Putamen (tissue), 1 donor: ENCODE results near the gene AXDND1.
"Not testable (repeated sequence)": the region's sequence is repeated elsewhere in the genome, so short reads cannot be mapped to it uniquely, and the experiment has no call there.

Experiments
- DNase-seq: peaks from one replicate; pipeline ENCODE4 v3.0.0-alpha.2; 2016; ENCODE audit warnings: low spot score

AXDND1 gene

DNA sequence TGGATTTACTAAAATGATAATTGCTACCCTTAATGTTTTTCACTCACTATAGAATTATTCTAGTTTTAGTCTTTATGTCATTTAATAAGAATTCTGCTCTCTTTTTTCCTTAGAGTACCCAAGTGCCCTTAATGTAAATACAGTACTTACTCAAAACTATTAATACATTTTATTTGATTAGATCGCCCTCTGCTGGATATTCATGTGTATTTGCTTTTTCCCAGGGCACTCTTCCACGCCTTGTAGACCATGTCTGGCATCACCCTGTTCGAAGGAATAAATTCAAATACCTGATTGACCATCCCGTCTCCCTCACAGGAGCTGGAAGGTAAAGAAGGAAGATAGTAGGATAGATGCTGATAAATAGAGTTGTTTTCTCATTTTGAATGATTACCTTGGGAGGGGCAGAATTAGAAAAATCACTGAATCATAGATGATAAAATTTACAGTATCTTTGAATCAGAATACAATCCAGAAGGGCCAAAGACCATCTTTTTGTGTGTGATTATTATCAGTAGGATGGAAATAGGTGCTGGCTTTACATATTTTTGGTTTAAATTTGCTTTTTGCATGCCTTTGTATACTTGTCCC, 4.1 kb downstream of the AXDND1 start:
- peak; percentile 45 for DNase-seq

- DNase-seq = no peak
These were observed 6.4 kb downstream of the AXDND1 start for GRCh38 chr1:179372160-179372559.

DNA sequence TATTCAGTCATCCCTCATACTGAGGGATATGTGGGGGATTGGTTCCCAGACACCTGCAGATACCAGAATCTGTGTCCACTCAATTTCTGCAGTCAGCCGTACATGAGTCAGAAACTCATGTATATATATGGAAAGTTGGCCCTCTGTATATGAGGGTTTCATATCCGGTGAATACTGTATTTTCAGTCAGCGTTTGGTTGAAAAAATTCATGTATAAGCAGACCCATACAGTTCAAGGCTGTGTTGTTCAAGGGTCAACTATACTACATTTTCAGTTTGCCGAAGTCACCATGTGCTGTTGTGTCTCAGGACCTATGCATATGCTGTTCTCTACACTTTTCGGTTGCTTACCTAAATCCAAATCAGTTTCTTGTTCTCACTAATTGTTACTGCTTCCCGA, 10.5 kb downstream of the AXDND1 start:
- DNase-seq = no peak

- DNase-seq = no peak
These were observed 14.5 kb downstream of the AXDND1 start for GRCh38 chr1:179380299-179380698.

DNA sequence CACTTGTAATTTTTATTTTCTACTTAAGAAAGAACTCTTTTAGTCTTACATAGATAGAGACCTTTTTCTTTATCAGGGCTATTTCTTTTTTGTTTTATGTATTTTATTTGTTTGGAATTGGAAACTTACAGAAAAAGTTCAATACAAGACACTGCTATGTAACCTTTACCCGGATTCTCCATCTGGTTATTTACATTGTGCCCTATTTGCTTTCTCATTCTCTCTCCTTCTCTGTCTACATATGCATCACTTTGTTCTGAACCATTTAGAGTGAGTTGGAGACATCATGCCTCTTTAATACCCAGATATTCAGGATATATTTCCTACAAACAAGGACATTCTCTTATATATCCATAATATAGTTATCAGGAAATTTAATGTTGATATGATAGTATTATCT, 18.3 kb downstream of the AXDND1 start:
- DNase-seq = no peak

- DNase-seq = no peak
These were observed 19.7 kb downstream of the AXDND1 start for GRCh38 chr1:179385510-179385909.

- no peak for DNase-seq
These were observed 27.9 kb downstream of the AXDND1 start for GRCh38 chr1:179393721-179394120.

DNA sequence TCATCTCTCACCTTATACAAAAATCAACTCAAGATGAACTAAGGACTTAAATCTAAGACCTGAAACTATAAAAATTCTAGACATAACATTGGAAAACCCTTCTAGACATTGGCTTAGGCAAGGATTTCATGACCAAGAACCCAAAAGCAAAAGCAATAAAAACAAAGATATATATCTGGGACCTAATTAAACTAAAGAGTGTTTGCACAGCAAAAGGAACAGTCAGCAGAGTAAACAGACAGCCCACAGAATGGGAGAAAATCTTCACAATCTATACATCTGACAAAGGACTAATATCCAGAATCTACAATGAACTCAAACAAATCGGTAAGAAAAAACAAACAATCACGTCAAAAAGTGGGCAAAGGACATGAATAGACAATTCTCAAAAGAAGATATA, 33.6 kb downstream of the AXDND1 start:
- DNase-seq = not testable (repeated sequence)

GRCh38 chr1:179417760-179418159, 52.0 kb downstream of the AXDND1 start:
- DNase-seq = not testable (repeated sequence)

DNA sequence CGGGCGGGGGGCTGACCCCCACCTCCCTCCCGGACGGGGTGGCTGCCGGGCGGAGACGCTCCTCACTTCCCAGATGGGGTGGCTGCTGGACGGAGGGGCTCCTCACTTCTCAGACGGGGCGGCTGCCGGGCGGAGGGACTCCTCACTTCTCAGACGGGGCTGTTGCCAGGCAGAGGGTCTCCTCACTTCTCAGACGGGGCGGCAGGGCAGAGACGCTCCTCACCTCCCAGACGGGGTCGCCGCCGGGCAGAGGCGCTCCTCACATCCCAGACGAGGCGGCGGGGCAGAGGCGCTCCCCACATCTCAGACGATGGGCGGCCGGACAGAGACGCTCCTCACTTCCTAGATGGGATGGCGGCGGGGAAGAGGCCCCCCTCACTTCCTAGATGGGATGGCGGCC, 52.9 kb downstream of the AXDND1 start:
- not testable (repeated sequence) for DNase-seq

DNA sequence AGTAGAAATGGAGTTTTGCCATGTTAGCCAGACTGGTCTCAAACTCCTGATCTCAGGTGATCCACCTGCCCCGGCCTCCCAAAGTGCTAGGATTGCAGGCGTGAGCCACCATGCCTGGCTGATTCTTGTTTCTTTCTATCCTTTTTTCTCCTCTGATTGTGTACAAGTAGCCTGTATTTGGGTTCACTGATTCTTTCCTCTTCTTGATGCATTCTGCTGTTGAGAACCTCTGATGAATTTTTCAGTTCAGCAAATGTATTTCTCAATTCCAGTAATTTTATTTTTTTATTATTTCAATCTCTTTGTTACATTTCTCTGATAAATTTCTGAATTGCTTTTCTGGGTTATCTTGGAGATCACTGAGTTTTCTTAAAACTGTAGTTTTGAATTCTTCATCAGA, 58.8 kb downstream of the AXDND1 start:
- DNase-seq = no peak

- no peak for DNase-seq
These were observed 59.4 kb downstream of the AXDND1 start for GRCh38 chr1:179425186-179425585.

GRCh38 chr1:179437171-179437570, 71.4 kb downstream of the AXDND1 start:
- DNase-seq = no peak

- not testable (repeated sequence) for DNase-seq
These were observed 73.9 kb downstream of the AXDND1 start for GRCh38 chr1:179439646-179440045.

DNA sequence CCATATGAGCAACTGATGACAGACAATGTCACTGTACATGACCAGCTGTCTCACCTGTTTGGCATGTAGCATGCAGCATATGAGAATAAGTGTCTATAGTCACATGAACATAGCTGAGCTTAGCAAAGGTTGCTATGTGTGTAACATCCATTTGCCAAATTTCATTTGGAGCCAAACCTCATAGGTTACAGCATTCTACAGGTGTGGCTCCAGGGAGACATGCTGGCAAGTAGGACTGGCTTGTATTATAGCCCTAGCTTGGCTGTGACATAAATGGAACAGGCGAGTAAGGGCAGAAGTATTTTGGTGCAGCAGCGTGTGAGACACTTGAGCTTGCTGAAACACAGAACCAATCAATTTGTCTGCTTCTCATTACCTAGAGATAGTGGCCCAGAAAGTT, 74.5 kb downstream of the AXDND1 start:
- DNase-seq = not testable (repeated sequence)

GRCh38 chr1:179440971-179441370, 75.2 kb downstream of the AXDND1 start:
- DNase-seq = no peak

GRCh38 chr1:179441501-179441900, 75.7 kb downstream of the AXDND1 start:
- no peak for DNase-seq

DNA sequence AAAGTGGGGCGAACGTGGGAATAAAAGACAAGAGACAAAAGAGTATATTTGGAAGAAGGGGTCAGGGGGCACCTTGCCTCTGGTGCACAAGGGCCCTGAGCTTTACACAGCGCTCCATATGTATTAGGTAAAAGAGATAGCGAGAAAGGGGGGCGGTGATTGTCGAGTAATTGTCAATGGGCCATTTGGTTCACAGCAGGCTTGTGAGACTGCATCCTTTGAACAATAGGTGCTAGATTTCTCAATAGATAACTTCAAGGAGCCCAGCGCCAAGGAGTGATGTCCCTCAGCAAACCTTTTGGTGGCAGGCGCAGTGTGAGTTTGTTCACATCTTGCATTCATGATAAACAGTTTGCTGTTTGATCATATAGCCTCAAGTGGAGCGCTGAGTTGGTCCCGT, 77.1 kb downstream of the AXDND1 start:
- DNase-seq = not testable (repeated sequence)

- DNase-seq = no peak
These were observed 79.8 kb downstream of the AXDND1 start for GRCh38 chr1:179445593-179445992.

DNA sequence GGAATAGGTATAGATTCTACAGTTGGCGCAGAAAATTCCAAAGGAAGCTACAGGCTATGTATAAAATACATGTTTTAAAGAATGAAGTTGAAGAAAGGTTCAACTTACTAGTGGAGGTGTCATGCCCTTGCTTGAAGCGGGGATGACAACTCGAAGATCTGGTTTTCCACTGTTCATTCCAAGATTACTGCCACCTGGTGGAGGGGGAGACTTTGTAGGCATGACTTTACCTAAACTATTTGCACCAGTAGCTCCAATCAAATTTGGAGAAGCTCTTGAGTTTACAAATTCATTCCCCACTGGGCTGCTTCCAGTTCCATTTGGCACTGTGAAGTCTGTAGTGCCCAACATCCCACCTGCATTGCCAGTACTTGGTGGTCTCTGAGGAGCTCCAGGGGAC, 81.7 kb downstream of the AXDND1 start:
- no peak for DNase-seq

DNA sequence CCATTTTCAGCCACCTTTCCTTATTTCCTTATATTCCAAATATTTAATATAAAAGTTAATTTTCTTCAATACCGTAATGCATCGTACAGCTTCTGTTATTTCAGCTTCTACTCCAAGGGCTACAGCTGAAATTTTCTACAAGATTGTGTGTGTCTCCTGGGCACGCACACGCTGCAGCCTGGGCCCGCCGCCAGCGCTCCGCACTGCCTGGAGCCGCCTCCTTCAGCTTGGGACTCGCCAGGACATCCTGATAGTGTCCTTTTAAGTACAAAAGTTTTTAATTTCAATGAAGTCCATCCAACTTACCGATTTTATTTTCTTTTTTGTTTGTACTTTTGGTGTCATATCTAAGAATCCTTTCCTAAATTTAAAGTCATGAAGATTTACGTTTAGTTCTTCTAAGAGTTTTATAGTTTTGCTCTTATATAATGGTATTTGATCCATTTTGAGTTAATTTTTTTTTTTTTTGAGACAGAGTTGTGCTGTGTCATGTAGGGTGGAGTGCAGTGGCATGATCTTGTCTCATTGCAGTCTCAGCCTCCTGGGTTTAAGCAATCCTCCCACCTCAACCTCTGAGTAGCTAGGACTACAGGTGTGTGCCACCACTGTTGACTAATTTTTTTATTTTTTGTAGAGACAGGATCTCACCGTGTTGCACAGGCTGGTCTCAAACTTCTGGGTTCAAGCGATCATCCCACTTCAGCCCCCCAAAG, 82.8 kb downstream of the AXDND1 start:
- DNase-seq = no peak

DNA sequence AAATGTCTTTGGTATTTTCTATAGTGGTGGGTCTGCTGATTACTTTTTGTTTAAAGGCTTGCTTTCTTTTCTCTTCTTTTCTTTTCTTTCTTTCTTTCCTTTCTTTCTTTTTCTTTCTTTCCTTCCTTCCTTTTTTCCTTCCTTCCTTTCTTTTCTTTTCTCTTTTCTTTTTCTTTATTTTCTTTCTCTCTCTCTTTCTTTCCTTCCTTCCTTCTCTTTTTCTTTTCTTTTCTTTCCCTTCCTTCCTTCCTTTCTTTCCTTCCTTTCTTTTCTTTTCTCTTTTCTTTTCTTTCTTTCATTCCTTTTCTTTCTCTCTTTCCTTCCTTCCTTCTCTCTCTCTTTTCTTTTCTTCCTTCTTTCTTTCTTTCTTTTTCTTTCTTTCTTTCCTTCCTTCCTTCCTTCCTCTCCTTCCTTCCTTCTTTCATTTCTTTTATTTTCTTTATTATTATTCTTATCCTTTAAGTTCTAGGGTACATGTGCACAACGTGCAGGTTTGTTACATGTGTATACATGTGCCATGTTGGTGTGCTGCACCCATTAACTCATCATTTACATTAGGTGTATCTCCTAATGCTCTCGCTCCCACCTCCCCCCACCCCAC, 93.9 kb downstream of the AXDND1 start:
- not testable (repeated sequence) for DNase-seq

- not testable (repeated sequence) for DNase-seq
These were observed 99.9 kb downstream of the AXDND1 start for GRCh38 chr1:179465661-179466060.

DNA sequence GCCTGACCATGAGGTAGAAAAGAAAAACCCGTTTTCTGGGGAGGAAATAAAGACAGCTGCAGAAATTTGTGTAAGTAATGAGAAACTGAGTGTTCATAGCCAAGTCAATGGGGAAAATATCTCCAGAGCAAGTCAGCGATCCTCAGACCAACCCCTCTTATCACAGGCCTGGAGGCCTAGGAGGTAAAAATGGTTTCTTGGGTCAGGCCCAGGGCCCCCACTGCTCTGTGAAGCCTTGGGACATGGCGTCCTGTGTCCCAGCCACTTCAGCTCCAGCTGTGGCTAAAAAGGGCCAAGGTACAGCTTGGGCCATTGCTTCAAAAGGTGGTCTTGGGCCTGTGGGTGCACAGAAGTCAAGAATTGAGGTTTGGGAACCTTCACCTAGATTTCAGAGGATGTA, 108.9 kb downstream of the AXDND1 start:
- no peak for DNase-seq
